Activated effector memory CD4-positive, alpha-beta T cell treated with anti-CD3 and anti-CD28 coated beads, Interleukin-2, amount 50 U/mL, for 16 hours (primary cell): ENCODE measurements around the gene NSUN7.
"Not testable (repeated sequence)": the region's sequence is repeated elsewhere in the genome, so short reads cannot be mapped to it uniquely, and the experiment has no call there.

Experiments
- DNase-seq: peaks from one replicate; pipeline ENCODE4 v3.0.0-alpha.2; 2020

NSUN7 gene

GRCh38 chr4:40736910-40737309 lies 12.8 kb upstream of the NSUN7 start:
- no peak for DNase-seq

DNA sequence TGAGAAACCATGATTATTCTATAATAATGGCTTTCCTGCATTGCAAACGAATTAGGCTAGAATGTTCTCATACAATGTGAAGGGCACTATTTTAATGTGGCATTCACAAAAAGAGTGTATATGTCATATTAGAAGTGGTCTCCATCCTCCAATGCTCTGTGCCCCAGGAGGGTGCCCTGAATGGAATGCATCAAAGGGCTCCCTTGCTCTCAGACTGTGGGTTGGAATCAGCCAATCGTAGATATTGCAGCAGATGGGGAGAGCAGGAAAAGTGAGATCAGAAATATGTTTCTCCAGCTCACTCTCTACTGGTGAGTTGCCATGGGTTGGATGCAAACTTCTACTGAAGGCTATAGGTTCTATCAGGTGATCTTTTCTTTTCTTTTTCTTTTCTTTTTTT lies 11.9 kb upstream of the NSUN7 start:
- no peak for DNase-seq

DNA sequence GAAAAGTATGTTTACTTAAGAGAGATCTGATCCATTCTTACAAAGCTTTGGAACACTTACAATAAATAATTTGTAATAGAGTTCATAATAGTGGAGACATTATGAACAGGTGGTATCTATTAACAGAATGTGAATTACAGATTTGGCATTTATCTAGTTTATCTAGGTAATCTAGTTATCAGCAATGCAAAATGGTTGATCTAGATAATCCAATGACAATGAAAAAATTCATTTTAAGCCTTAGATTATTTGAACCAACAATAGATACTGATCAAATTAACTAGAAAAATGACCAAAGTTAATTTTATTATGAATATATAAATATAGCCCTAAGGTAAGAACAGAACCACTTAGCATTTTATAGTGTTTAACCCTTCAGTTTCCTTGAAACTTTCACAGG lies 10.4 kb upstream of the NSUN7 start:
- no peak for DNase-seq

DNA sequence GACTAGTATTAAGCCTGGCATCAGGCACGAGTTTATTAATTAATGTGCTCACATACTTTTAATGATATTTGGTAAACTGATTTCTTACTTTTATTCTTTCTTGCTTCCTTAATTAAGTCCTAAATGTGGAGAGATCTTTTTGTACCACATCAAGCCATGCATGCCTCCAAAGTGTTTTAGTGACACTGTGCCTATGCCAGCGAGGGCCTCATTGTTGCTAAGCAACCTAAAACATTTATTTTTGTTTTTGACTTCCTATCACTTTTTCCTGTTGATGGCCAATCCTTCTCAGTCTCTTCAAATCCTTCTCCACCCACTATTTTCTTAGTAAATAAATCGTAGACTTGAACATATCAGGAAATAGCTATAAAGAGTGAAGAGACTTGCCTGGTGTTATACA lies 5.5 kb upstream of the NSUN7 start:
- DNase-seq = no peak

DNA sequence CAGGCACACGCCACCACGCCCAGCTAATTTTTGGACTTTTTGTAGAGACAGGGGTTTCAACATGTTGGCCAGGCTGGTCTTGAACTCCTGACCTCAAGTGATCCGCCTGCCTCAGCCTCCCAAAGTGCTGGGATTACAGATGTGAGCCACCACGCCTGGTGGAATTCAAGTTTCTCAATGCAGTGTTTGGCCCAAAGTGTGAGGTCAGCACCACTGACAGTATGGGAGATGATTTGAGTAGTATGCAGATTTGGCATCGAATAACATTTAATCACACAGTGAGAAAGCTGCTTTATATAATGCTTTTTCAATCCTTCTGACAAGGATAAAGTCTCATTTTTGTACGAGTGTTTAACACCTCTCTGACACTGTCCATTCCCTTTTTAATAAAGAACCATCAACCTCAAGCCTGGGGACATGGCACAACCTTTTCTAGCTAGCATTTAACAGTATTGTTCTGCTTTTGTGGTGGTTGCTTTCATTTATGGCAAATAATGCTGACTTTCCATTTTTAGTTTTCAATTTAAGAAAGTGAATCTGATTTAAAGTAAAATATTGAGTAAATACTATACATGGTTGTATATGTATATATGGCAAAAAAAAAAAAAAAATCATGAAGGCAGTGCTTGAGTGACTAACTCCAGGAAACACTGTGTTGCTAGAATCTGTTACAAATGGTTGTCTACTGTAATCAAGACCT lies 4.3 kb upstream of the NSUN7 start:
- DNase-seq = no peak

DNA sequence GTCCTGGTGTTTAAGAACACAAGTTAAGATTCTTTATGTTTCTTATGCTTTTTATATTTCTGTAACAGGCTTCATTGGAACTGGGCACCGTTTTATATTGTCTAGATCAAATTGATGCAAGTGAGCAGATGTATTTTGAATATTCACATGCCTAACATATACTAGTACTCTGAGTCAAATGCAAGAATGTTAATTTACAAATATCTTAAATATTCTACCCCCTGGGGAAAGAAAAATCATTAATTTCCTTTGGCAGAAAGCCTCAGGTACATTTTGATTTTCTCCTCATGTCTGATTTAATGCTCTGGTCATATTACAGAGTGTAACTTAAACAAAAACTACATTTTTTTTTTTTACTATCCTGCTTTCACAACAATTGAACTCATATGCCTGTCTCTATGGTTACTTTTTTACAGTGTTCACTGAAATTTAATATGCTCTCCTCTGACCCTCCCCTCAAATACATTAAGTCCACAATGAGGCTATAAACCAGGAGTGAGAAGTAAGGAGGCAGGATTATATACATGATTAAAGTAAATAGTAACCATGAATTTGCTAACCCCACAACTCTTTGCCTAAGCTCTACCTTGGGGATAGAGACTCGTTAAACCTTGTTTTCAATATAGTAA lies 2.4 kb upstream of the NSUN7 start:
- no peak for DNase-seq

GRCh38 chr4:40750461-40751258 lies 905 bp downstream of the NSUN7 start:
- DNase-seq = no peak

DNA sequence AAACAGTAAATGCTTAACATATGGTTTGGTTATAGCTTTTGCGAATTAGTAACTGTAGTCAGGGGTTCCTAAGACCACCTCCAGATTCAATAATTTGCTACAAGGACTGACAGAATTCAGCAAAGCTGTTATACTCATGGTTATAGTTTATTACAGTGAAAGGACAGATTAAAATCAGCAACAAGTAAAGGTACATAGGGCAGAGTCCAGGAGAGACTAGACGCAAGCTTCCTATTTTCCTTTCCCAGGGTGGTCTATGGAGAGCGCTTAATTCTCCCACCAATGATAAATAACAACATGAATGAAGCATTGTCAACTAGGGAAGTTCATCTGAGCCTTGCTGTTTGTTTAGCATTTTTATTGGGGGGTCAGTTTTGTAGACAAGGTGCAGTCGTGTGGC lies 5.9 kb downstream of the NSUN7 start:
- no peak for DNase-seq

GRCh38 chr4:40763228-40763716 lies 13.5 kb downstream of the NSUN7 start:
- DNase-seq = no peak

- DNase-seq = no peak
Observed at GRCh38 chr4:40769266-40769665, 19.5 kb downstream of the NSUN7 start.

DNA sequence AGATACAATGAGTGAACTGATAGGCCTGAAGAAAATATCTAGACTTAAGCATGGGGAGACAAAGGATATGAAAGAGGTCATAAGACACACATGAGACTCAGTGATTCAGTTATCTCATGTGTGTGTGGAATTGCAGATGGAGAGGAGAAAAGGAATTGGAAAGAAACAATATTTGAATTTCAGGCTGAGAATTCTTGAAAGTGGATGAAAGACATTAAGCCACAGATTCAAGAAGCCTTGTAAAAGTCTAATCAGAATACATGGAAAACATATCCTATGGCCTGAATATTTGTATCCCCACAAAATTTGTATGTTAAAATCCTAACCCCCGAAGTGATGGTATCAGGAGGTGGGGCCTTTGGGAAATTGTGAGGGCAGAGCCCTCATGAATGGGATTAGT lies 28.3 kb downstream of the NSUN7 start:
- DNase-seq = no peak

DNA sequence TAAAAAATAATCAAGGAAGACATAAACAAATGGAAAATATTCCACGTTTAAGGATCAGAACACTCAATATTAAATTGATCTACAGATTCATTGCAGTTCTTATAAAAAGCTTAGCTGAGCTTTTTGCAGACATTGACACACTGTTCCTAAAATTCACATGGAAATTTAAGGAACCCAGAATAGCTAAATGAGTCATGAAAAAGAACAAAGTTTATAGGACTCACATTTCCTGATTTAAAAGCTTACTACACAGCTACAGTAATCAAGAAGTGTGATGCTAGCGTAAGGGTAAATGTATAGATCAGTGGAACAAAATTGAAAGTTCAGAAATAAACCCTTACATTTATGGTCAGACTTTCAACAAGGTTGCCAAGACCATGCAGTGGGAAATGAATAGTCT lies 33.1 kb downstream of the NSUN7 start:
- DNase-seq = no peak

DNA sequence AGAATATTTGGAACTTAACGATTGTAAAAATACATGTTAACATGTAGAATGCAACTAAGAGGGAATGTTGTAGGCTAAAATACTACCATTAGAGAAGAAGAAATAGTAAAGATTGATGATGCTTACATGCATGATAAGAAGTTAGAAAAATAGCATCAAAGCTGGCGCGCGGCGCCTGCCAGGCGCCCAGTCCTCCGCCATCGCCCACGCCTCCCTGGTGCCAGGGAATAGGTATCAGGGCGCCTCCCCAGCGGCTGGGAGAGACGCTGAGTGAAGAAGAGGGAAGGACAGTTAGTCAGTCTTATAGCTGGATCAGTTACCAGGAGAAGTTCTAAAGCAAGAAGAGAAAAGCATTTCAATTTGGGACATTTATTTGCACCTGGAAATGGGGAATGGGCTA lies 36.0 kb downstream of the NSUN7 start:
- DNase-seq = no peak

- DNase-seq = no peak
Observed at GRCh38 chr4:40788331-40788730, 38.6 kb downstream of the NSUN7 start.

- no peak for DNase-seq
Observed at GRCh38 chr4:40789031-40789430, 39.3 kb downstream of the NSUN7 start.

GRCh38 chr4:40789771-40790170 lies 40.0 kb downstream of the NSUN7 start:
- DNase-seq = no peak

GRCh38 chr4:40800064-40800463 lies 50.3 kb downstream of the NSUN7 start:
- no peak for DNase-seq

DNA sequence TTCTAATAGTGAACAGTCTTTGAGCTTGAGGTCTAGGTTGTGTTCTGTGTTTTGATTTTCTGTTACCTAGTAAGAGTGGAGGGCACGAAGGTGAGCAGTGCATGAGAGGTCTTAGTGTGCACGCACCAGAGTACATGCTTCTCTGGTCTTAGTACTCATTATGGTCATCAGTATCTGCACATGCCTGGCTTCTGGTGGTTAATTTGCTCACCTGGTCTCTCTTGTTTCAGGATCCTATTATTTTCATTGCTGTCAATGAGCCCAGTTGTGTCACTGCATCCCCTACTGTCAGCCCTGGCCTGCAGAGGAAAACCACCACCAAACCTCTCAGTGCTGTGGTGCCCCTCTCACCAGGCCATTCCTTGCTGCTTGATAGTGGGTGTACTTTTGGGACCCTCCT lies 54.8 kb downstream of the NSUN7 start:
- DNase-seq = no peak

DNA sequence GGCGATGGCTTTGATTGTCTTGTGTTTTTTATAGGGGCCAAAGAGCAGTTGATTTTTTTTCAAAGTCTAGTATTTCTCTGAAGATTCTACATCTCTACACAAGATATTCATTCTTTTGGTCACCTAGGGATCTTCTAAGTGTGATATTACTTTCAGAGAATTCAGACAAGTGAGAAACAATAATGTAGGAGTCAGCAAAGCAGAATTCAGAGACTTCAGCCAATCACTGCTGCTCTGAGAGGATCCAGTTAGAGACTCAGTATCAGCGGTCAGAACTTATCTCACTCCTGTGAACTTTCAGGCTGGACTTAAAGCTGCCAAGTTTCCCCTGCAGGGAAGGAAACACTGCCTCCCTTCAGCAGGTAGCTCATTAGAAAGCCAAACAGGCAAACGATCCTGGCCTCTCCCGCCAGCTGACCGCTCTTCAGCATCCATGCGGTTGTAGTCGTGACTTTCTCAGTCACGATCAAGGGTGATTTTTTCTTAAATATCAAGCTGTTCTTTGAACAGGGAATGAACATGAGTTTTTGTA lies 59.2 kb downstream of the NSUN7 start:
- DNase-seq = no peak

GRCh38 chr4:40811956-40812355 lies 62.2 kb downstream of the NSUN7 start:
- no peak for DNase-seq

- no peak for DNase-seq
Observed at GRCh38 chr4:40812386-40812785, 62.6 kb downstream of the NSUN7 start.

DNA sequence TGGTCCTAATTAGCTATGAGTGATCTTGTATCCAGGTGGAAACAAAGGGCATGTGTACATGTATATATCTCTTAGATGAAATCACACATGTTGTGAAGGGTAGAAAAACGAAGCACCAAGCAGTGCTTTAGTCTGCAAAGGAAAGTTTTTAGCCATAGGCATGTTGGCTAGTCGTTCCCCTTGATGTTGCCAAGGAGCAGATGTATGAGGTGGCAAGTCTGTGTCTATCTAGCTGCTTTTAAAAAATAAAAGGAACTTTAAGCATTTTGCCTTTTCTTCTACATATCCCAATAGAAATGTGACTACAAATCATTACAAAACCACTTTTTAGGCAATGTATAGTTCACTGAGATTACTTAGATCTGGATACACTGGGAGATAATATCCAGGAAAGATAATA lies 63.1 kb downstream of the NSUN7 start:
- DNase-seq = no peak

DNA sequence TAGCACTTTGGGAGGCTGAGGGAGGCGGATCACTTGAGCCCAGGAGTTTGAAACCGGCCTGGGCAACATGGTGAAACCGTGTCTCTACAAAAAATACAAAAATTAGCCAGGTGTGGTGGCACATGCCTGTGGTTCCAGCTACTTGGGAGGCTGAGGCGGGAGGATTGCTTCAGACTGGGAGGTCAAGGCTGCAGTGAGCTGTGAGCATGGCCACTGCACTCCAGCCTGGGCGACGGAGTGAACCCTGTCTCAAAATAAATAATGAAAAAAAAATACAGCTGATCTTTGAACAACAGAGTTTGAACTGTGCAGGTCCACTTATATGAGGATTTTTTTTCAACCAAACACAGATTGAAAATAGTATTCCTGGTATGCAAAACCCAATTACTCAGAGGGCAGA lies 67.4 kb downstream of the NSUN7 start:
- DNase-seq = not testable (repeated sequence)

- DNase-seq = no peak
Observed at GRCh38 chr4:40820101-40820500, 70.3 kb downstream of the NSUN7 start.
